GM21529 (cell line): ENCODE measurements around the gene ASIC1.

Experiments
- ATAC-seq: cut with Tn5 transposase; IDR thresholded peaks from one replicate; pipeline ENCODE4 v1.9.1; 2021; ENCODE audit not compliant: unreplicated experiment

ASIC1 gene

DNA sequence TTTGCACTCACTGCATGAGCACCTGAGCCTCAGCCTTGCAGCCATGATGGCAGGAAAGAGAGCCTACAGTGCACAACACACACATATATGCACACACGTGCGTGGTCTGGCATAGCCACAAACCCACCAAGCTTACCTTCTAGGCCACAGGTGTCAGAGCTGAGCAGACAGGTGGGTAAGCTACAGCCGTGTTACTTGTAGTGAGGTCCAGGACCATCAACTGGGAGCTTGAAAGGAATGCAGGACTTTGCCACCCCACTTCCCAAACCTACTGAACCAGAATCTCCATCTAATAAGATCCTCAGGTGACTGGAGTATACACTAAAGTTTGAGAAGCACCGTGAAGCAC is 2.7 kb downstream of the ASIC1 start:
- no peak for ATAC-seq

- no peak for ATAC-seq
Measured at GRCh38 chr12:50061171-50061570, 3.8 kb downstream of the ASIC1 start.

- no peak for ATAC-seq
Measured at GRCh38 chr12:50061946-50062686, 4.7 kb downstream of the ASIC1 start.

DNA sequence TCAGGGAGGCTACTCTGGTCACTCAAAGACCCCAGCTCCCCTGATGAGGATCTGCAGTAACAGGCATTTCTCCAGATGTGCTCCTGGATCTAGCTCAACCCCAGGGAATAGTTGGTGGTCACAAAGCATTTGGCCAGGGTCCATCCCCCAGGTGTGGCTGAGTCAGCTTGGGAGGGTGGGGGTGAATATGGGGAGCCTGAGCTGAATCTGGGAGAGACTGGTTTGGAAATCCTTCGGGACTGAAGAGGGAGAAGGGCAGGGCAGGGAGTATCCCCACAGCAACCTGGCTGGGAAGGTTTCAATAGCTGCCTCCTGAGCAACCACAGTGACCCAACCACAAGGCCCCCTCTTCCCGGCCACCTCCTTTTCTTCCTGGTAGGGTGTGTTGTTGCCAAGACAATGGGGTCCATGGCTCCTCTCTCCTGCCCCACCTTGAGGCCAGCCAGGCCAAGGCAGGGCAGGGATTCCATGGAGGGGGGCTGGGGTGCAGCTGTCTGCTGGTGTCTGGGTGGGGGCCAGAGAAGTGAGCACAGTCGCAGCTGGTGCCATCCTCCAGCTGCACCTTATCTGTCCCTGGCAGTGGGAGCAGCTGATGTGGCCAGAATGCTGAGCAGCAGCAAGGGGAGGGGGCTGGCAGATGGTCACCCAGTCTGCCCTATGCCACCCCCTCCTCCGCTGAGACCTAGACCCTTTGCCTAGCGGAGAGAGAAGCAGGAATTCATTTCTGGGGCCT is 5.5 kb downstream of the ASIC1 start:
- no peak for ATAC-seq

DNA sequence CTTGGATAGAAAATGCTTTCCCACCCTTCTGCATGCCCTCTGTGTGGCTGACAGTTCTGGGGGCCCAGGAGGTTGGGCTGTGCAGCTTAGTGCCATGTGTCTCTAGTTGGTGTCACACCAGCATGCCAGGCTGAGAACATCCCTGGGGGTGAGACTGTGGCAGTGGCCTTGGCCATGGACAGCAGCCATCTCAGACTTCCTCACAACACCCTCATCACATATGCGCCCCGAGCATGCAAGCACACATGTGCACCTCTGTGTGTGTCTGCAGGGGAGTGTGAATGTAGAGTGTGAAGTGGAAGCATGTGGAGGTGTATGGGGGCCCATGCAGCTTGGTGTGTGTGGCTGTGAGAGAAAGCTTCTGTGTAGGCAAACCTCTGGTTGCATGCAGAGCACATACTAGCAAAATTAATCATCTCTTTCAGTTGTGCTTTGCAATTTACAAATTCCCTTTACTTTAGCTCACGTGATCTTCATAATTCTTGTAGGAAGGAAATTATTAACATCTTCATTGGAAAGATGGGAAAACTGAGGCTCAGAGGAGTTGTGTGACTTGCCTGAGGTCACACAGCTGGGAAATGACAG is 8.4 kb downstream of the ASIC1 start:
- no peak for ATAC-seq

GRCh38 chr12:50066402-50066801 is 9.0 kb downstream of the ASIC1 start:
- ATAC-seq: no peak

DNA sequence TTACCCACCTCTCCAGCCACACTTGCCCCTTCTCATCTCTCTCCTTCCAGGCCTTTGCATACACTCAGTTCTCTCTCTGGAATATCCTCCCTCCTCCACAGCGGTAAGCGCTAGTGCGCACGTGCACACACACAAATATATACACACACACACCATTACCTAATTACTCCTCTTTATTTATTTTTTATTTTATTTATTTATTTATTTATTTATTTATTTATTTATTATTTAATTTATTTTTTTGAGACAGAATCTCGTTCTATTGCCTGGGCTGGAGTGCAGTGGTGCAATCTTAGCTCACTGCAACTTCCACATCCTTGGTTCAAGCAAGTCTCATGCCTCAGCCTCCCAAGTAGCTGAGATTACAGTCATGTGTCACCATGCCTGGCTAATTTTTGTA is 11.7 kb downstream of the ASIC1 start:
- ATAC-seq: no peak

GRCh38 chr12:50069539-50069938 is 12.1 kb downstream of the ASIC1 start:
- no peak for ATAC-seq

DNA sequence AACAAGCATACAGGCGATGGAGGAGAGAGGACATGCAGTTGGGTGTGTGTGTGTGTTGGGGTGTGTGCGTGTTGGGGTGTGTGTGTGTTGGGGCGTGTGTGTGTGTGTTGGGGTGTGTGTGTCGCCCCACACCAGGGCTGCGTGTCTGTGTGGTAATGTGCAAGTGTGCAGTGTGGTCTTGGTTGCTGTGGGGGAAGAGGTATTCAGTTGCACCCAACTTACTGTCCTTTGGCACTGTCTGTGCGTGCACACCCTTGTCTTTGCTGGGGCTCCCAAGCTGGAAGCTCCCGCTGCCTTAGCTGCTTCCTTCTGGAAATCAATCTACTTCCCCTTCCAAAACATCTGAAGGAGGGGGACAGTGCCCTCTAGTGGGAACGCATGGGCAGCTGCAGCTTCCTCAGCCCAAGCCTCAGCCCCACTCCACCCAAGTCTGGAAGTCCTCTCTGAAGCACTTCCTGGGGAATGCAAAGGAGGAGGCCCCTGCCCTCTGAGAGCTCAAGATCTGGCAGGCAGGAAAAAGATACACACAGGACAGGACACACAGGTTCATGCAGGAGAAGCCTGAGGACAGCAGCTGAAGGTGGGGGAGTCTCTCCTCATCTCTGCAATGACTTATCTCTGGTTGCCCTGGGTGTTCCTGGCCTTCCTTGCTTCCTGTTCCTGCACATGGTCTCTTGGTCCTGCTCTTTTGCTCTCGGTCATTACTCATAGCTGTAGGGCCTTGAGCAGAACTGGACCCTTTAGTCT is 13.1 kb downstream of the ASIC1 start:
- no peak for ATAC-seq

DNA sequence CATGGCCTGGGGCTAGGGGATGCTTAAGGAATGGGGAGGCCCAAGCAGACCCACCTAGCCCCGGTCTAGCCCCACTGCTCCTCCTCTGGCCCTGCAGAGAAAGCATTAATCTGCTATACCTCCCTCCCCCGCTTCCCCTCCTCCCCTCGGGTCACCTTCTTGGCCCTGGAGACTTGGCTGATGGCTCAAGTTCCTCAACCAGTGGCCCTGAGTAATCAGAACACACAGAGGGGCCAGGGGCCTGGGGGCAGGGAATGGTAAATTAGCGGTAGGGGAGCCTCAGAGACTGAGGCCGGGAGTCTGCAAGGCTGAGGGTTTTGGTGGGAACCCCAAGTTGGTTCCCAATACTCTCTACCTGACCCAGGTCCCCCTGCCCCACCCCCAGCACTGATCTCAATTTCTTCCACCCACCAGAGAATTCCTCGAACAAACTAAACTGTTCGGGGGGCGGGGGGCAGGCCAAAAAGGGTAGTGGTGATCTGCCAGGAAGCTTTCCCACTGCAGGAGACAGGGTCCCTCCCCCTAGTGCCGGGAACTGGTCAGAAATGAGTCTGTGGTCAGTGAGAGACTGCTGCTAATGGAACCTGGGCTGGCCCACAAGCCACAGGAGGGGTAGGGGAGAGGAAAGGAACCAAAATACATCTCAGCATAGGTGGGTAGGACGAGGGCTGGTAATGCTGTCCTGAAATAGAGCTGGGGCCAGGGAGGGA is 15.0 kb downstream of the ASIC1 start:
- no peak for ATAC-seq

DNA sequence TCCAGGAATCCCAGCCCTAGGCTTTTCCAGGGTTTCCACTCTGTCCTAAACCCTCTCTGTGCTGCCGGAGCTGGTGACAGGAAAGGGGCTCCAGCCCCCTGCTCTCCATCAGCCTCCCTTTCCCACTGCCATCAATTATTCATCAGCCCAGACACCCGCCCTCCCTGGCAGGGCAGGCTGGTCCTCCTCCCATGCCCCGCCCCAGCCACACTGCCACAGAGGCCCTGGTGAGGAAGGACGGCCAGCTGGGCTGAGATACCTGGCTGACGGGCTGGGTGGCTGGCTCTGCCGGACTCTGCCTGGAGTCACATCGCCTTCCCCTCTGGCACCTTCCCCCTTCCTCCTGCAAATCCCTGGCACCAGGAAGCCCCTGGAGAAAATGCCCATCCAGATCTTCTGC is 15.8 kb downstream of the ASIC1 start:
- no peak for ATAC-seq

DNA sequence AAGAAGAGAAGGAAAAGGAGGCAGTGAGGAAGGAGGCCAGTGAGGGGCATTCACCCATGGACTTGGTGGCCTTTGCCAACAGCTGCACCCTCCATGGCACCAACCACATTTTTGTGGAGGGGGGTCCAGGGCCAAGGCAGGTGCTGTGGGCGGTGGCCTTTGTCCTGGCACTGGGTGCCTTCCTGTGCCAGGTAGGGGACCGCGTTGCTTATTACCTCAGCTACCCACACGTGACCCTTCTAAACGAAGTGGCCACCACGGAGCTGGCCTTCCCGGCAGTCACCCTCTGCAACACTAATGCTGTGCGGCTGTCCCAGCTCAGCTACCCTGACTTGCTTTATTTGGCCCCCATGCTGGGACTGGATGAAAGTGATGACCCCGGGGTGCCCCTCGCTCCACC is 16.3 kb downstream of the ASIC1 start:
- ATAC-seq: no peak

- ATAC-seq: peak; percentile 80
Measured at GRCh38 chr12:50074936-50075807, 17.8 kb downstream of the ASIC1 start.

GRCh38 chr12:50075808-50076170 is 18.4 kb downstream of the ASIC1 start:
- ATAC-seq: no peak

- ATAC-seq: no peak
Measured at GRCh38 chr12:50077099-50077498, 19.7 kb downstream of the ASIC1 start.

- ATAC-seq: no peak
Measured at GRCh38 chr12:50078281-50078680, 20.9 kb downstream of the ASIC1 start.

DNA sequence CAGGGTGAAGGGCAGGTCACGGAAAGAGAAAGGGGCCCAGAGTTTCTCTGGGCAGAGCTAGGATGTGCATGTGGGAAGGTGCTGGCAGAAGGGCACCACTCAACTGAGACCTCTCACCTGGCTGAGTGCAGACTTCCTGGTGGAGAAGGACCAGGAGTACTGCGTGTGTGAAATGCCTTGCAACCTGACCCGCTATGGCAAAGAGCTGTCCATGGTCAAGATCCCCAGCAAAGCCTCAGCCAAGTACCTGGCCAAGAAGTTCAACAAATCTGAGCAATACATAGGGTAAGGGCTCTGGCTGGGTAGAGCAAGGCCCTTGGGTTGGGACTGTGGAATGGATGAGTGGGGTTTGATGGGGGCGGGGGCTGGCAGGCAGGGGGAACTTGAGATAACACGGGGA is 22.4 kb downstream of the ASIC1 start:
- no peak for ATAC-seq

DNA sequence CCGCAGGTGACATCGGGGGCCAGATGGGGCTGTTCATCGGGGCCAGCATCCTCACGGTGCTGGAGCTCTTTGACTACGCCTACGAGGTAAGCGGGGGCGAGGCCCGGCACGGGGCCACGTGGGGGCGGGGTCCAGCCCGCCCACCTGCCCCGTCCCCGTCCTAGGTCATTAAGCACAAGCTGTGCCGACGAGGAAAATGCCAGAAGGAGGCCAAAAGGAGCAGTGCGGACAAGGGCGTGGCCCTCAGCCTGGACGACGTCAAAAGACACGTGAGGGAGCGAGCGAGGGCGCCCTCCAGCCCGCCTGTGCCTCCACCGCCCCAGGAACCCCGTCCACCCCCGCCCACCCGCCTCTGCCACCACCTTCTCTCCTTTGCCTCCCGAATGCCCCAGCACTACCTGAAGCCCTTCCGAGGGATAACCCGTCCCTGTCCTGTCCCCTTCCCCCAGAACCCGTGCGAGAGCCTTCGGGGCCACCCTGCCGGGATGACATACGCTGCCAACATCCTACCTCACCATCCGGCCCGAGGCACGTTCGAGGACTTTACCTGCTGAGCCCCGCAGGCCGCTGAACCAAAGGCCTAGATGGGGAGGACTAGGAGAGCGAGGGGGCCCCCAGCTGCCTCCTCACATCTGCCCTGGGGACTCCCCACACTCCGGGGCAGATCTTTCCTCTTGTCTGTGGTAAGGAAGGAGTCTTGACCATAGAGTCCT is 23.9 kb downstream of the ASIC1 start:
- ATAC-seq: no peak

DNA sequence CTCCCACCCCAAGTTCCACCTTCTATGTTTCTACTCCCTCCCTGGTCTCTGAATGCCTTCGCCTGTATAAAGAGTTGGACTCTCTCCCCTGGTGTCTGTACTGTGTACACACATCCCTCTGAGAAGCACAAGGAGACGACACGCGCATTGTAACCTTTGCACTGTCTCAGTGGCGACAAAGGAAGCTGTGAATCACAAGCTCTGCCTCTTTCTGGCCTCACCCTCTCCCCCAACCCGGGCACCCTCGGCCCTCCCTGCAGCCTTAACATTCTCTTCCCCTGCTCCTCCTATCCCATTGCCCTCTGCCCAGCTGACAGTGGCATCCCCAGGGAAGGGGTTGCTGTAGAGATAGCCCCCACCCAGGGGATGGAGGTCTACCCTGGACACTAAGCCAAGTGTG is 25.2 kb downstream of the ASIC1 start:
- no peak for ATAC-seq

- ATAC-seq: no peak
Measured at GRCh38 chr12:50083301-50083700, 25.9 kb downstream of the ASIC1 start.
